NCI-H1417 (cell line): Measurements from ENCODE around the gene NGLY1.

ENCODE experiments used
- DNase-seq, 3 experiments: peaks; one replicate each; lab custom pipeline; 2025; lab: John Stamatoyannopoulos, UW

NGLY1 gene

GRCh38 chr3:25708036-25708435 lies 75.2 kb downstream of the NGLY1 start:
- DNase-seq, result no peak

- no peak for DNase-seq
Measured at GRCh38 chr3:25707268-25707926, 75.8 kb downstream of the NGLY1 start.

- no peak for DNase-seq
Measured at GRCh38 chr3:25706213-25706612, 77.0 kb downstream of the NGLY1 start.

- DNase-seq, result no peak
Measured at GRCh38 chr3:25697553-25697952, 85.7 kb downstream of the NGLY1 start.

GRCh38 chr3:25695731-25696420 lies 87.4 kb downstream of the NGLY1 start:
- DNase-seq, result no peak

GRCh38 chr3:25693238-25693637 lies 90.0 kb downstream of the NGLY1 start:
- DNase-seq, result no peak

- no peak for DNase-seq
Measured at GRCh38 chr3:25692341-25692740, 90.9 kb downstream of the NGLY1 start.

- no peak for DNase-seq
Measured at GRCh38 chr3:25690768-25691533, 92.3 kb downstream of the NGLY1 start.

- DNase-seq, result no peak
Measured at GRCh38 chr3:25689226-25689625, 94.0 kb downstream of the NGLY1 start.

- DNase-seq, result no peak
Measured at GRCh38 chr3:25687742-25688141, 95.5 kb downstream of the NGLY1 start.

- no peak for DNase-seq
Measured at GRCh38 chr3:25686766-25687165, 96.5 kb downstream of the NGLY1 start.

- DNase-seq, result no peak
Measured at GRCh38 chr3:25683882-25684281, 99.4 kb downstream of the NGLY1 start.

GRCh38 chr3:25683410-25683809 lies 99.8 kb downstream of the NGLY1 start:
- DNase-seq, result no peak

GRCh38 chr3:25679642-25680302 lies 103.5 kb downstream of the NGLY1 start:
- no peak for DNase-seq

- DNase-seq, result no peak
Measured at GRCh38 chr3:25679166-25679565, 104.1 kb downstream of the NGLY1 start.

- DNase-seq, result peak in 1 of 3 experiments; percentile 5
Measured at GRCh38 chr3:25678581-25678980, 104.7 kb downstream of the NGLY1 start.

GRCh38 chr3:25677121-25677520 lies 106.1 kb downstream of the NGLY1 start:
- no peak for DNase-seq

- no peak for DNase-seq
Measured at GRCh38 chr3:25674670-25675069, 108.6 kb downstream of the NGLY1 start.

GRCh38 chr3:25673738-25674298 lies 109.4 kb downstream of the NGLY1 start:
- no peak for DNase-seq
